GM21390 (cell line): ENCODE results near the gene EXPH5.
"Not testable (repeated sequence)": the region's sequence is repeated elsewhere in the genome, so short reads cannot be mapped to it uniquely, and the experiment has no call there.

ENCODE experiments used
- ATAC-seq: cut with Tn5 transposase; IDR thresholded peaks from one replicate; pipeline ENCODE4 v1.9.1; 2021; ENCODE audit not compliant: unreplicated experiment

Gene EXPH5

DNA sequence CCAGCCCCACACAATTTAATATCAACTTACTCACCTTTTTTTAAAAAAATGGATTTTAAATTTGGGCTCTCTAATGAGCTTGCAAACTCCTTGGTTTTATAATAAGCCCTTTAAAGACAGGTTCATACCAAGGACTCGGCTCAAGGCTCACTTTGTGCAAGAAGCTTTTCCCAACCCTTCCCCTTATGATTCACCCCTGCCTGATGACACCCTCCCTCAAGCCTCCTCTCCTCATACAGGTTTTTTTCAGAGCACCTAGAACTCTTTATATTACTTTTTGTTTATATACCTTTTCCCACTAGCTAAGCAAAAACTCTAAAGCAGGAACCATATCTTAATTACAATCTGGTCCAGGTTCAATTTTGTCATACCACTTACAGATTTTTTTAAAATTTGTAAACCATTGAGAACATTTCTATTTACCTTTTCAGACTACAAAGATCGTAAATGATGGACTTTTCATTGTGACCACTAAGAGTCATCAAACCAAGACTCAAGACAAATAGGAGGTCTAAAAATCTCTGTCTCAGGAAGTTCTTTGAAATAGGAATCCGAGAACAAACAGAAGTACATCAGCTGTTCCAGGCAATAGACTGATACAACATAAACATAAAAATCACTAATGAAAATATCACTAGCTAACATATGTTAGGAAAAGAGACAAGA, 13.1 kb upstream of the EXPH5 start:
- ATAC-seq: no peak

DNA sequence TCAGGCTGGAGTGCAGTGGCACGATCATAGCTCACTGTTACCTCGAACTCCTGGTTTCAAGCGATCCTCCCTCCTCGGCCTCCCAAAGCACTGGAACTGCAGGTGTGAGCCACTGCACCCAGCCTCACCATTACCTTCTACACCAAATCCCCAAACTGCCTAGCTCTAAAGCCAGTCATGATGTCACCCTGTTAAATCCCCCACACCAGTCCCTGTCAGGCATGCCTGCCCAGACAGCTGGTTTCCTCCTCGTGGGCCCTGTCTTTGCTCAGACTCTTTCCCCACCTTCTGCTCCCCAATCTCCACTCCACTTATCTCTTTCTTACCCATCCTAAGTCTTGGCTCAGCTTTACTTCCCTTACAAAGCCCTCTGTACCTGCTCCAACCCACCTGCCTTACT, 12.5 kb upstream of the EXPH5 start:
- ATAC-seq: no peak

GRCh38 chr11:108602818-108603217, 9.2 kb upstream of the EXPH5 start:
- ATAC-seq: not testable (repeated sequence)

DNA sequence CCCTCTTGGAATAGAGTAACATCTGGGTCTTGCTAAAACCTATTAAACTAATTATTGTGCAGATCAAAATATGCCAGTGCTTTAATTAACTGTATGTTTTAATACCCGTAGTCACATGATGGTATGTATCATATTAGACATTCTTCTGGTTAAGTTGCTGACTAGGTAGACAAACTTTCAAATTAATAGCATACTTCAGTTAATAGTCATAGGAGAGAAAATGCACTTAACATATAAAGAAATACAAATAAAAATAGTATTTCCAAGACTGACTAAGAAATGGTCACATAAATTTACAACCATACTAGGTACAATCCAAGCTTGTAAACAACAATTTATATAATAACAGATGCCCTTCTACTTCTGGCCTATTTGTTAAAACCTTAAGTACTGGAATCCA, 7.6 kb upstream of the EXPH5 start:
- ATAC-seq: no peak

DNA sequence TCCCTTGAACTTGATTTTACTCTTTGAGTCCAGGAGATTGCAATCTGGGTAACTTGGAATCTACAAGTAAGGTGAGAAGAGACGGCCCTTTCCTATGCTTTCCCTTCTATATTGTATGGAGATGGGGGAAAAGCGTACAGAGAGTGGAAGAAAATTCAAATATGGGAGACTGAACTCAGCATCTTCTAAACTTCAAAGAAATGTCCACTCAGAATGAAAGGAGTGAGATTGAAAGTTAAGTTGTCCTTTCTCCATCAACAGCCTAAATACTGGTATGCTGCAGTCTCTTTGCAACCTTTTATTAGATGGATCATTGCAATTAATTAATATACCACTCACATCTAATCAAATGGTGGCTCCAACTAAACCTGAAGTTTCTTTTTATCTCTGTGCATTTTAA, 6.4 kb upstream of the EXPH5 start:
- ATAC-seq: no peak

DNA sequence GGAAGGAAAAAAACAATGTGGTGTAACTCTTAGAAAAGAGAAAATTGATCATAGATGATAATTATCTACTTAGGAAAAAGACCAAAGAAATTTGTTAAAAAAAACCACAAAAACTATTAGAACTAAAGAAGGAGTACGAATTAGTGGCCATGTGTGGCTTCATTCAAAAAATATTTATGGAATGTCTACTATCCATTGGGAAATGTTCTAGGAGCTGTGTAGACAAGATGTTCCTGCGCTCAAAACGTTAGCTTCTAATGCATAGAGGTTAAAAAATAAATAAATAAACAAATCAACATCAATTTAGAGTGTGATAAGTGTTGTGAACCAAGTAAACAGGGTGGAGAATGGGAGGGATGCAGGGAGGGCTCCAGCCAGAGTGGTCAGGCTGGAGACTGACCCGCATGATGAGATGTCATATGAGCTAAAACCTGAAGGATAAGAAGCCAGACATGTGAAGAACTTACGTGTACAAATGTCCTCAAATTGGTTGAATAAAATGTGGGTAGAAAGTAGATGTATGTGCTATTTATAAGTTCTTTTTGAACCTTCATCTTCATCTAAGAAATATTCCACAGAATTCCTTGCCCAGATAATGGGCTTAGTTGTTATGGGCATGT, 4.3 kb upstream of the EXPH5 start:
- ATAC-seq: no peak

DNA sequence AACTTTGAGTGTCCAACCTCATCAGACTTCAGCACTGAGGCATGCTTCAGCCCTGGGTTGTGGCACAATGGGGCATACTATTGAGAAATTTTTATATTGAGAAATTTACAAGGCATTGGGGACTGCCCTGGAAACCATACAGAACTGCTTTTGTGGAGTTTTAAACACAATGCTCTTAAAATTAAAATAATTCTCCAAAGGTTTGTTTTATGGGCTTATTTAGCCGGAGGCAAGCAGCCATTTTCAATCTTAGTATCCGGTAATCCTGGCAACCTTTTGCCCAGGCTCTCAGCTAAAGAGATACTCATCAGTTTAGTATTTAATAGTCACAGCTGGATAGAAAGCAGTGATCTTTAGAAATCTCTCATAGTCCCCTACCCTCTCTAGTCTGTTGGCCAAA, 3.1 kb upstream of the EXPH5 start:
- ATAC-seq: no peak

GRCh38 chr11:108593923-108594434, 411 bp upstream of the EXPH5 start:
- ATAC-seq: no peak

- peak; percentile 11 for ATAC-seq
Measured at GRCh38 chr11:108592591-108593213, 866 bp downstream of the EXPH5 start.

DNA sequence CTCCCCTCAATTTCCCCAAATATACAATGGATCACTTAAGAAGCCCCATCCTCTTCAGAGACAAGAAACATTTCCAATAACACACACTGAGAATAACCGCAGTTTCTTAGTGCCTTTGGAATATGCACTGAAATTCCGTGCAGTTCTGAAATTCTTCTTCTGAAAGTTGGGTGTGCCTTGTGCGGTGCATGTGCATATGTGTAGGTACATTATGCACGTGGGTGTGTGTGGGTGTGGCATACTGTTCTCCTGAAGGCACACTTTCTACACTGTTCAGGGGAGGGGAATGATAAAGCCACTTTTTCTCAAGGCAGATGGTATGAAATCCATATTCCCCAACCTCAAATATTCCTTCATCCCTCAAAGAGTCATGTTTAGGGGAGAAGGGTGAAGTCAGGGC, 1.7 kb downstream of the EXPH5 start:
- no peak for ATAC-seq

DNA sequence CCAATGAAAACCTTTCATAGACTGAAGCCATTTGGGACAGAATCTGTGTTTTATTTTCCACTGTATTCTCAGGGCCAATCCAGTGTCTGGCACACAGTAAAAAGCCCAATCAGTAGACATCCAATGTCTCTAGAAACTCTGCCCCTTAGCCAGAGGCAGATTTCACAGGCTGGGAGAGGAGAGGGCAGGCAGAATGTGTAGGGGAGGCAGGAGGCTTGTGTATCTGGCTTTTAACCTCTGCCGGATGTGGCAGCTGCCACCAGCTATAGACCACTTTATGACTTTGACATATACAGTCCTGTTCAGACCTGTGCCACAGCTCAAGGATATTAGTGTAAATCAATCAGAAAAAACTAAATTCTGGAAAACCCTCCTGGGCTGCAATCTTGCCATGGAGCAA, 4.4 kb downstream of the EXPH5 start:
- ATAC-seq: no peak

GRCh38 chr11:108588287-108588686, 5.3 kb downstream of the EXPH5 start:
- ATAC-seq: no peak

DNA sequence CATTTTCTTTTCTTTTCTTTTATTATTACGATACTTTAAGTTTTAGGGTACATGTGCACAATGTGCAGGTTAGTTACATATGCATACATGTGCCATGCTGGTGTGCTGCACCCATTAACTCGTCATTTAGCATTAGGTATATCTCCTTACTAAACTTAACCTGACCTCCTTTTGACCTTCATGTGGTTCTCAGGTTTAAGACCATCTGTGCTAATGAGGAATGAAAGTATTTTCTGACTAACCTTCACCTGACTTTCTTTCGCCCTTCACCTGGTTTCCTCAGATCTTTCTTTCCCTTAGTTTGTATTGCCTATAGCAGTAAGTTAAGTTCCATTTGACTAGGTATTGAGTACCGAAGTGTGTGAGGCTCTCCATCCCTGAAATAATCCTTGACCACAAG, 6.5 kb downstream of the EXPH5 start:
- no peak for ATAC-seq

- ATAC-seq: no peak
Measured at GRCh38 chr11:108586600-108586999, 7.0 kb downstream of the EXPH5 start.

DNA sequence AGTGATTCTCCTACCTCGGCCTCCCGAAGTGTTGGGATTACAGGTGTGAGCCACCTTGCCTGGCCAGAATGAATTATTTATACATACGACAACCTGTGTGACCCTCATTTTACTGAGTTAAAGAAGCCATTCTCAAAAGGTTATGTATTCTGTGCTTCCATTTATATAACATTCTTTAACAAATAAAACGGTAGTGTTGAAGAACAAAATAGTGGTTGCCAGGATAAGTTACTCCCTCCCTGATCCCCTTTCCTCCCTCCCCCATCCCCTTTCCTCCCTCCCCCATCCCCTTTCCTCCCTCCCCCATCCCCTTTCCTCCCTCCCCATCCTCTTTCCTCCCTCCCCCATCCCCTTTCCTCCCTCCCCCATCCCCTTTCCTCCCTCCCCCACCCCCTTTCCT, 7.4 kb downstream of the EXPH5 start:
- not testable (repeated sequence) for ATAC-seq

DNA sequence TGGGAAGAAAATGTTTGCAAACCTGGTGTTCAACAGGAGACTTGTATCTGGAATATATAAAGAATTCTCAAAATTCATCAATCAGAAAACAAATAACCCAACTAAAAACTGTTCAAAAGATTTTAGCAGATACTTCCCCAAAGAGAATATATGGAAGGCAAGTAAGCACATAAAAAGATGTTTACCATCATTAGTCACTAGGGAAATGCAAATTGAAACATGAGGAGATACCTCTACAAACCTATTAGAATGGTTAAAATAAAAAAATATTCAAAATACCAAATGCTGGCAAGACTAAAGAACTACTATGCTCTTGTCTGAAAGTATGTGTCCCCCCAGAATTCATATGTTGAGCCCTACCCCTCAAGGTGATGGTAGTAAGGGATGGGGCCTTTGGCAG, 8.6 kb downstream of the EXPH5 start:
- ATAC-seq: no peak

GRCh38 chr11:108580645-108581044, 12.9 kb downstream of the EXPH5 start:
- ATAC-seq: no peak

DNA sequence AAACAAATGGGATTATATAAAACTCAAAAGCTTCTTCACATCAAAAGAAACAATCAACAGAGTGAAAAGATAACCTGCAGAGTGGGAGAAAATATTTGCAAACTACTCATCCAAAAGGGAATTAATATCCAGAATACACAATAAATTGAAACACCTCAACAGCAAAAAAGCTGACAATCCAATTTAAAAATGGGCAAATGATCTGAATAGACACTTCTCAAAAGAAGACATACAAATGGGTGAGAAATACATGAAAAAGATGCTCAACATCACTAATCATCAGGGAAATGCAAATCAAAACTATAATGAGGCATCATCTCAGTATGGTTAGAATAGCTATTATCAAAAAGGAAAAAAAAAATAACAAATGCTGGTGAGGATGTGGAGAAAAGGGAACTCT, 13.5 kb downstream of the EXPH5 start:
- ATAC-seq: no peak

GRCh38 chr11:108576523-108576922, 17.0 kb downstream of the EXPH5 start:
- no peak for ATAC-seq

- ATAC-seq: no peak
Measured at GRCh38 chr11:108574675-108575074, 18.9 kb downstream of the EXPH5 start.

DNA sequence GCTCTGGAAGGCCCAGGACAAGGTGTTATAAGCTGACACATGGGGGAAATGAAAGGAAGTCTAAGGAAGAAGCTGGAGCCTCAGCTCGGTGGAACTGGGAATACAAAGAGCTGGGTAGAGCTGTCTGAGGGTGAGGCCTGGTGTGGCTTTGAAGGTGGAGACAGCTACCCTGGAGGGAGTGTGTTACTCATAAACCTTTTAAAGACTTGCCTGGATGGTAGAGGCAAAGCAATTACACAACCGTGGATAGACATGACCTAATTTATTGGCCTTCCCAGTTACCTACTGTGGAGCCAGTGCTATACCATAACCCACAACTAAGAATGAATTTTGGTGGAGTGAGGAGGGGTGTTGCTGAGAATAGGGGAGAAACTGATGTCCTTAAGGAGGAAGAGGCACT, 22.6 kb downstream of the EXPH5 start:
- no peak for ATAC-seq

DNA sequence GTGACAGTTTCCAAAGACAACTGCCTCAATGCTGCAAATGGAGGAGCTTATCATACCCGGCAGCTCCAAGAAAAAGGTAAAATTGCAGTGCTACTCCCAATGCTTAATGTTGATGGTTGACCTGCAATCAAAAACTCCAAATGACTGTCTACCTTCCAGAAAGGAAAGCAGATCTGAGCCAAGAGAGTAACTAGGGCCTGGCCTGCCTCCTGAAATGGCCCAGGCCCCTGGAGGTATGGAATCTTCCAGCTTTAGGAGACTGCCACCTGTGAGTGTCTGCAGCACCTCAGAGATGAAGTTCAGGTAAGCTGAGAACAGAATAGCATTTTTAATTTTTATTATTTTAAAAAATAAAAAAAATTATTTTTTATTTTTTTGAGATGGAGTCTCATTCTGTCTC, 23.7 kb downstream of the EXPH5 start:
- no peak for ATAC-seq
